Keratinocyte (primary cell): ENCODE results near the gene ABCA12. TPM values are rescaled to one million over a fixed set of nuclear protein-coding genes. Genes with fewer than 3 reads are reported as not detected.

Experiments
- DNase-seq: peaks from one replicate; pipeline ENCODE4 v3.0.0-alpha.2; 2011; ENCODE audit warnings: low read depth, missing footprints, low spot score
- FAIRE-seq: peaks from 2 replicates; lab custom pipeline; 2011; peaks lifted over from hg19 to GRCh38; lab: Jason Lieb, UNC
- H2AFZ ChIP-seq: 2 replicates; pipeline ENCODE4 v1.6.0; 2012; ENCODE audit warnings: low read length, control low read depth, inconsistent platforms; ENCODE audit not compliant: control insufficient read depth
- H3K27ac ChIP-seq: 2 replicates; pipeline ENCODE4 v1.5.1; 2011; ENCODE audit warnings: low read length; ENCODE audit not compliant: control insufficient read depth, insufficient read depth
- H3K27me3 ChIP-seq: 3 replicates; pipeline ENCODE4 v1.6.0; 2011; ENCODE audit warnings: low read length; ENCODE audit not compliant: control insufficient read depth, insufficient read depth; ENCODE audit errors: extremely low read depth
- H3K36me3 ChIP-seq, 2 experiments: 2 replicates in 1 of 2; 3 replicates in 1 of 2; pipeline ENCODE4 v1.5.1; 2011; ENCODE audit warnings: low read length in 2 of 2, mild to moderate bottlenecking in 1 of 2; ENCODE audit not compliant: control insufficient read depth in 2 of 2, insufficient read depth in 2 of 2; ENCODE audit errors: extremely low read depth in 1 of 2
- H3K4me1 ChIP-seq: 3 replicates; pipeline ENCODE4 v1.5.1; 2011; ENCODE audit warnings: low read length; ENCODE audit not compliant: control insufficient read depth, insufficient read depth; ENCODE audit errors: extremely low read depth
- H3K4me2 ChIP-seq: 3 replicates; pipeline ENCODE4 v1.6.0; 2011; ENCODE audit warnings: low read depth, low read length; ENCODE audit not compliant: control insufficient read depth, insufficient read depth; ENCODE audit errors: extremely low read depth
- H3K4me3 ChIP-seq, 3 experiments: fragments of 200-600 bp in 1 of 3; sonication (generic) in 1 of 3; 2 replicates in 2 of 3; 3 replicates in 1 of 3; pipeline ENCODE4 v1.5.1; 2011 to 2016; ENCODE audit warnings: low read length in 3 of 3, mild to moderate bottlenecking in 3 of 3, control low read depth in 2 of 3, inconsistent platforms in 1 of 3, low read depth in 1 of 3, mixed read lengths in 1 of 3, mixed run types in 1 of 3, moderate library complexity in 1 of 3; ENCODE audit not compliant: control insufficient read depth in 2 of 3, insufficient read depth in 2 of 3; ENCODE audit errors: extremely low read depth in 1 of 3
- H3K79me2 ChIP-seq: 2 replicates; pipeline ENCODE4 v1.6.0; 2012; ENCODE audit warnings: low read length; ENCODE audit not compliant: control insufficient read depth, insufficient read depth
- H3K9ac ChIP-seq: 3 replicates; pipeline ENCODE4 v1.6.0; 2011; ENCODE audit warnings: low read length; ENCODE audit not compliant: control insufficient read depth, insufficient read depth; ENCODE audit errors: extremely low read depth
- H3K9me1 ChIP-seq: 3 replicates; pipeline ENCODE4 v1.6.0; 2011; ENCODE audit warnings: low read length; ENCODE audit not compliant: control insufficient read depth, insufficient read depth; ENCODE audit errors: extremely low read depth
- H3K9me3 ChIP-seq: 2 replicates; pipeline ENCODE4 v1.5.1; 2012; ENCODE audit warnings: low read depth, low read length; ENCODE audit not compliant: control insufficient read depth
- H4K20me1 ChIP-seq: 3 replicates; pipeline ENCODE4 v1.6.0; 2011; ENCODE audit warnings: low read length; ENCODE audit not compliant: control insufficient read depth, insufficient read depth; ENCODE audit errors: extremely low read depth
- EZH2 ChIP-seq: IDR thresholded peaks from one replicate; pipeline ENCODE4 v1.6.1; 2012; ENCODE audit warnings: inconsistent platforms, mild to moderate bottlenecking, low read length, moderate library complexity
- dilution Hi-C: fragments of 300-500 bp; cut with MboI; formaldehyde crosslinking; loops from one replicate; pipeline ENCODE4 v1.7.0; 2020; ENCODE audit warnings: low sequenced_read_pairs; ENCODE audit not compliant: extremely low pct_ligation_motif_present
- polyA plus RNA-seq, 5 experiments: library from polyadenylated mRNA; depleted of rRNA in 3 of 5; stranded (reverse) in 3 of 5; stranded (forward) in 1 of 5; unstranded in 1 of 5; fragments of >200 nt; gene quantifications; 1 replicate in 1 of 5; 2 replicates in 3 of 5; 3 replicates in 1 of 5; pipeline versions ENCODE4 v1.2.1 to v1.2.3, GENCODE V29; 2011 to 2012; ENCODE audit warnings: missing spikeins in 2 of 5, low read depth in 1 of 5, low replicate concordance in 1 of 5
- TF ChIP-seq, protein P1 (sequence below), 3 experiments: IDR thresholded peaks in 1 of 3; conservative IDR thresholded peaks in 1 of 3; optimal IDR thresholded peaks in 1 of 3; 2 replicates in 2 of 3; 3 replicates in 1 of 3; pipeline versions ENCODE3 to v1.5.1; 2011; ENCODE audit warnings: low read length in 3 of 3, mild to moderate bottlenecking in 3 of 3, moderate library complexity in 2 of 3, control low read depth in 1 of 3, inconsistent platforms in 1 of 3; ENCODE audit not compliant: insufficient read depth in 2 of 3; ENCODE audit errors: extremely low read depth in 1 of 3

The ABCA12 gene
- polyA plus RNA-seq, 1 donor (not counting 4 experiments of a cell fraction or from before 2014, with no cell fraction given) = 10.9 TPM

GRCh38 chr2:215036314-215036713, 102.1 kb downstream of the ABCA12 start:
- peak; percentile 41 for FAIRE-seq
- Histone ChIP-seq H3K36me3 (no peaks in the 10 kb centered on the region), H3K9me1 (no peaks in the 10 kb centered on the region), H2AFZ (no peak overlapping the region), H3K79me2 (no peaks in the 10 kb centered on the region), H3K9ac (no peak overlapping the region), H3K4me2 (no peak overlapping the region), H3K9me3 (no peaks in the 10 kb centered on the region), H3K4me3 (no peak overlapping the region), H3K27ac (no peak overlapping the region), H3K4me1 (peaks cover 2% of the 10 kb centered on the region), H4K20me1 (no peaks in the 10 kb centered on the region), H3K27me3 (no peaks in the 10 kb centered on the region)
- no peak for DNase-seq
- dilution Hi-C loops = no loop called here
- TF ChIP-seq, protein P1, sequence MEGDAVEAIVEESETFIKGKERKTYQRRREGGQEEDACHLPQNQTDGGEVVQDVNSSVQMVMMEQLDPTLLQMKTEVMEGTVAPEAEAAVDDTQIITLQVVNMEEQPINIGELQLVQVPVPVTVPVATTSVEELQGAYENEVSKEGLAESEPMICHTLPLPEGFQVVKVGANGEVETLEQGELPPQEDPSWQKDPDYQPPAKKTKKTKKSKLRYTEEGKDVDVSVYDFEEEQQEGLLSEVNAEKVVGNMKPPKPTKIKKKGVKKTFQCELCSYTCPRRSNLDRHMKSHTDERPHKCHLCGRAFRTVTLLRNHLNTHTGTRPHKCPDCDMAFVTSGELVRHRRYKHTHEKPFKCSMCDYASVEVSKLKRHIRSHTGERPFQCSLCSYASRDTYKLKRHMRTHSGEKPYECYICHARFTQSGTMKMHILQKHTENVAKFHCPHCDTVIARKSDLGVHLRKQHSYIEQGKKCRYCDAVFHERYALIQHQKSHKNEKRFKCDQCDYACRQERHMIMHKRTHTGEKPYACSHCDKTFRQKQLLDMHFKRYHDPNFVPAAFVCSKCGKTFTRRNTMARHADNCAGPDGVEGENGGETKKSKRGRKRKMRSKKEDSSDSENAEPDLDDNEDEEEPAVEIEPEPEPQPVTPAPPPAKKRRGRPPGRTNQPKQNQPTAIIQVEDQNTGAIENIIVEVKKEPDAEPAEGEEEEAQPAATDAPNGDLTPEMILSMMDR (optimal IDR thresholded peaks at IDR 0.05 in 1 of 3, IDR thresholded peaks at IDR 0.05 in 1 of 3, conservative IDR thresholded peaks at IDR 0.05 in 1 of 3; ENCODE audit: extremely low read depth in 1 of 3, insufficient read depth in 2 of 3, low read length in 3 of 3) = no peak
- TF ChIP-seq EZH2 = no peak

DNA sequence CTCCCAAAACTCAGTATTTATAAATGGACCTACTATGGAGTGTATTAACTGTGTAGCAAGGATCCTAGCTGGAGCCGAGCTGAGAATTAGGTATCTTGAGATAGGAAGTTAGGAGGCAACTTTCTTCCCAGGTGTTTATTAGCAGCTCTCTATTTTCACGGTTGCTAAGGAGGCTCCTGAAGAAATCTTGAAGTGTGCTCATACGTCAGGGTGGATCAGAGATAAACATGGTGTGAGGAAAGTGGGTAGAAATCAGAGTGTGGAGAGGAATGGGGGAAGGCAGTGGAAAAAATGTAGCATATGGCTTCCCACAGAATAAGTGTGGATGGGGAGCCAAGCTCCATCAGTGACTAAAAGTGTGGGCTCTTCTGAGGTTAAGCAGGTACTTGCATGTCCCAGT, 104.3 kb downstream of the ABCA12 start:
- H3K27ac ChIP-seq = no peak overlapping the region
- H3K79me2 ChIP-seq = no peaks in the 10 kb centered on the region
- H4K20me1 ChIP-seq = no peaks in the 10 kb centered on the region
- H3K9me3 ChIP-seq = no peaks in the 10 kb centered on the region
- no peak overlapping the region for H3K9ac ChIP-seq
- H3K4me2 ChIP-seq = no peak overlapping the region
- no peak for FAIRE-seq
- no peaks in the 10 kb centered on the region for H3K9me1 ChIP-seq
- no peak overlapping the region for H3K4me3 ChIP-seq
- peak overlapping the region; percentile 40 for H2AFZ ChIP-seq
- H3K4me1 ChIP-seq = peaks cover 2% of the 10 kb centered on the region
- DNase-seq = no peak
- no peaks in the 10 kb centered on the region for H3K36me3 ChIP-seq
- H3K27me3 ChIP-seq = no peaks in the 10 kb centered on the region
- TF ChIP-seq, protein P1 (optimal IDR thresholded peaks at IDR 0.05 in 1 of 3, IDR thresholded peaks at IDR 0.05 in 1 of 3, conservative IDR thresholded peaks at IDR 0.05 in 1 of 3; ENCODE audit: extremely low read depth in 1 of 3, insufficient read depth in 2 of 3, low read length in 3 of 3) = no peak
- no peak for TF ChIP-seq EZH2
- dilution Hi-C loops = no loop called here
